Colonic mucosa (tissue), 4 donors: ENCODE data around the gene SNX10. TPM values are rescaled to one million over a fixed set of nuclear protein-coding genes. Genes with fewer than 3 reads are reported as not detected.
A peak's percentile ranks its signal among the peaks of the same experiment; 100 is the strongest.

Experiments
- DNase-seq: peaks from one replicate; pipeline ENCODE4 v3.0.0-alpha.2; 2020
- H3K27ac ChIP-seq: fragments of 200-600 bp; one replicate; pipeline ENCODE4 v1.8.0; 2021
- H3K27me3 ChIP-seq: fragments of 200-600 bp; one replicate; pipeline ENCODE4 v1.8.0; 2021
- H3K36me3 ChIP-seq: fragments of 200-600 bp; one replicate; pipeline ENCODE4 v1.8.0; 2021
- H3K4me1 ChIP-seq: fragments of 200-600 bp; one replicate; pipeline ENCODE4 v1.8.0; 2021; ENCODE audit warnings: mild to moderate bottlenecking
- H3K4me3 ChIP-seq: fragments of 200-600 bp; one replicate; pipeline ENCODE4 v1.8.0; 2021
- H3K9ac ChIP-seq, 2 donors: one replicate each; pipeline ENCODE4 v1.7.0; 2013; ENCODE audit warnings: control low read depth in 2 of 2, low read depth in 2 of 2, low read length in 2 of 2
- H3K9me3 ChIP-seq: fragments of 200-600 bp; one replicate; pipeline ENCODE4 v1.8.0; 2021
- CTCF ChIP-seq: fragments of 200-600 bp; IDR thresholded peaks from one replicate; pipeline ENCODE4 v1.8.0; 2022; ENCODE audit warnings: antibody characterized with exemption, mild to moderate bottlenecking
- intact Hi-C: fragments of 100-400 bp; cut with DNase I; formaldehyde crosslinking; loops from one replicate; pipeline ENCODE4 v1.14.1; 2022
- total RNA-seq, 2 donors: library from RNA; stranded (reverse); fragmentation: NEBNext Ultra II Directional in 1 of 2; extraction: Animal tissue kit (Norgen Biotek cat#: 25700) in 1 of 2; gene quantifications; one replicate each; pipeline ENCODE4 v1.2.1, GENCODE V29; 2021
- donor health status: healthy.
- donor health status: DM: no; HTN: no; CAD: no.
- donor health status: DM: no; HTN: no; CAD: no.

SNX10 gene
- total RNA-seq, 2 donors from 2014 or later = 3.1 to 4.9 TPM

- H3K9me3 ChIP-seq = no peaks in the 10 kb centered on the region
These were observed 106.2 kb downstream of the SNX10 start for GRCh38 chr7:26397796-26398426.

GRCh38 chr7:26398427-26398755, 106.7 kb downstream of the SNX10 start:
- no peaks in the 10 kb centered on the region for H3K4me1 ChIP-seq
- no peak for DNase-seq
- no peaks in the 10 kb centered on the region for H3K27me3 ChIP-seq
- H3K9me3 ChIP-seq = no peaks in the 10 kb centered on the region
- TF ChIP-seq CTCF = peak; percentile 2
- no peaks in the 10 kb centered on the region for H3K36me3 ChIP-seq
- H3K27ac ChIP-seq = peak overlapping the region; percentile 74
- peak overlapping the region; percentile 61 for H3K4me3 ChIP-seq
- peak overlapping the region; percentile 66 to 83 for H3K9ac ChIP-seq
- intact Hi-C loops = no loop called here

More at GRCh38 chr7:26397796-26398426, 106.2 kb downstream of the SNX10 start:
- Histone ChIP-seq H3K27me3 (no peaks in the 10 kb centered on the region), H3K36me3 (no peaks in the 10 kb centered on the region), H3K27ac (peak overlapping the region; percentile 74), H3K4me3 (peak overlapping the region; percentile 61), H3K9ac (peak overlapping the region; percentile 51 to 72), H3K4me1 (no peaks in the 10 kb centered on the region)
- intact Hi-C loops = no loop called here
- peak; percentile 9 for TF ChIP-seq CTCF
- DNase-seq = peak; percentile 59

- peak; percentile 23 for TF ChIP-seq CTCF
- DNase-seq = peak; percentile 67
- H3K27ac ChIP-seq = peak overlapping the region; percentile 74
- intact Hi-C loops = no loop called here
- H3K4me3 ChIP-seq = peak overlapping the region; percentile 61
- H3K27me3 ChIP-seq = no peaks in the 10 kb centered on the region
- no peaks in the 10 kb centered on the region for H3K36me3 ChIP-seq
- H3K9me3 ChIP-seq = no peaks in the 10 kb centered on the region
- H3K9ac ChIP-seq = peak overlapping the region; percentile 66 to 83
- no peaks in the 10 kb centered on the region for H3K4me1 ChIP-seq
These were observed 107.3 kb downstream of the SNX10 start for GRCh38 chr7:26398756-26399509.

GRCh38 chr7:26399736-26400135, 108.1 kb downstream of the SNX10 start:
- no peaks in the 10 kb centered on the region for H3K36me3 ChIP-seq
- no peak overlapping the region for H3K27ac ChIP-seq
- no peaks in the 10 kb centered on the region for H3K27me3 ChIP-seq
- H3K4me1 ChIP-seq = no peaks in the 10 kb centered on the region
- H3K9me3 ChIP-seq = no peaks in the 10 kb centered on the region
- intact Hi-C loops = no loop called here
- no peak for DNase-seq
- H3K9ac ChIP-seq = no peak overlapping the region
- no peak overlapping the region for H3K4me3 ChIP-seq
- no peak for TF ChIP-seq CTCF

GRCh38 chr7:26403640-26404039, 112.0 kb downstream of the SNX10 start:
- TF ChIP-seq CTCF = no peak
- Histone ChIP-seq H3K27ac (no peak overlapping the region), H3K36me3 (no peaks in the 10 kb centered on the region), H3K27me3 (no peaks in the 10 kb centered on the region), H3K4me1 (no peaks in the 10 kb centered on the region), H3K4me3 (no peak overlapping the region), H3K9me3 (no peaks in the 10 kb centered on the region), H3K9ac (no peak overlapping the region)
- intact Hi-C loops = no loop called here
- no peak for DNase-seq
